SJSA1 (cell line): ENCODE results near the gene SSH2. TPM values are rescaled to one million over a fixed set of nuclear protein-coding genes. Genes with fewer than 3 reads are reported as not detected.

Experiments used
- DNase-seq, 2 experiments: peaks; one replicate each; pipeline ENCODE4 v3.0.0-alpha.2; 2015 to 2020; ENCODE audit warnings: low spot score in 2 of 2, low read depth in 1 of 2
- H3K27ac ChIP-seq: fragments of 250-450 bp; sonication (Bioruptor Pico); 2 replicates; pipeline ENCODE4 v1.5.1; 2020; ENCODE audit warnings: mild to moderate bottlenecking, moderate library complexity
- H3K27me3 ChIP-seq: fragments of 250-450 bp; sonication (Bioruptor Pico); replicated peaks from 2 replicates; pipeline ENCODE4 v1.5.1; 2020; ENCODE audit warnings: mild to moderate bottlenecking, moderate library complexity
- H3K36me3 ChIP-seq: fragments of 250-450 bp; sonication (Bioruptor Pico); 2 replicates; pipeline ENCODE4 v1.5.1; 2020; ENCODE audit warnings: mild to moderate bottlenecking
- H3K4me1 ChIP-seq: fragments of 250-450 bp; sonication (Bioruptor Pico); replicated peaks from 2 replicates; pipeline ENCODE4 v1.6.1; 2021; ENCODE audit warnings: mild to moderate bottlenecking
- H3K4me3 ChIP-seq: fragments of 250-450 bp; sonication (Bioruptor Pico); 2 replicates; pipeline ENCODE4 v1.5.1; 2020; ENCODE audit warnings: mild to moderate bottlenecking
- H3K9me3 ChIP-seq: fragments of 250-450 bp; sonication (Bioruptor Pico); replicated peaks from 2 replicates; pipeline ENCODE4 v1.5.1; 2020; ENCODE audit warnings: mild to moderate bottlenecking
- total RNA-seq: library from RNA; depleted of rRNA; stranded (reverse); fragments of >200 nt; shearing (Covaris generic); gene quantifications from 2 replicates; pipeline ENCODE4 v1.2.3, GENCODE V29; 2014

SSH2 gene
- total RNA-seq, 1 experiment from 2014 or later, result 12.9 TPM

DNA sequence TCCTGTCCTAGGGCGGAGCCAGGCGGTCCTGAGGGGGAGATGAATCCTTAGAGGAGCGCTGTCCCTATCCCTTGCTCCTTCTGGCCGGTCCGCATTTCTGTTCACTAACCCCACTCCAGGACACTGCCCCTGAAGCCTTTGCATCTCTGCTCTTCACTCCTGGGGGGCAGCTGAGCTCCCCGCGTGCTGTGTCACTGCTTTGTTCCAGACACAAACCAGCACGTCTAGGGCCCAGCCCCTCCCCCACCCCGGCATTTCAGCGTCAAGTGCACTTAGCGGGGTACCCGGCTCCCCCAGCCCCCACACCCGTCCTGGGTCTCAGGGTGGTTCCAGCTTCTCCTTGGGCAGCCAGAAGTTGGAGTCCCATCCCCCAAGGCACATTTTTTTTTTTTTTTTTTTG lies 316.2 kb downstream of the SSH2 start:
- peaks cover 23% of the 10 kb centered on the region for H3K4me1 ChIP-seq
- DNase-seq, result no peak
- H3K36me3 ChIP-seq, result no peaks in the 10 kb centered on the region; the same call in 1 of the 2 replicates
- H3K4me3 ChIP-seq, result no peak overlapping the region
- no peak overlapping the region for H3K27ac ChIP-seq
- H3K27me3 ChIP-seq, result 0 out of 2 replicates have a peak, but pooled peaks cover 2% of the 10 kb centered on the region
- H3K9me3 ChIP-seq, result no peaks in the 10 kb centered on the region

DNA sequence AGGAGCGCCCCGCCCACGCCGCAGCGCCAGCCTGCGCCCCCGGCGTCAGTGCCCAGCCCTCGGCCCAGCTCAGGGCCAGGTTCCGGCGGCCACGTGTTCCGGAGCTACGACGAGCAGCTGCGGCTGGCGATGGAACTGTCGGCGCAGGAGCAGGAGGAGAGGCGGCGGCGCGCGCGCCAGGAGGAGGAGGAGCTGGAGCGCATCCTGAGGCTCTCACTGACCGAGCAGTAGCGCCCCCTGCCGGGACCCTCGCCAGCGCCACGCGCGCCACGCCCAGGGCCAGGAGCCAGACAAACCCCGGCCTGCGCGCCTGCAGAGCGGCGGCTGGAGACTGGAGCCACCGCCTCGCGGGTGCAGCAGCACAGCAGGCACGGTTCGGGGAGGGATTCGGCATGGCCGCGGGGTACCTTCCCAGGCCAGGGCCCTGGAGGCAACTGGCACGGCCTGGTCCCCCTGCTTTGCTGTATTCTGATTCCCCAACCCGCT lies 316.6 kb downstream of the SSH2 start:
- H3K4me3 ChIP-seq, result no peak overlapping the region
- H3K9me3 ChIP-seq, result no peaks in the 10 kb centered on the region
- H3K27me3 ChIP-seq, result 0 out of 2 replicates have a peak, but pooled peaks cover 2% of the 10 kb centered on the region
- H3K4me1 ChIP-seq, result peaks cover 23% of the 10 kb centered on the region
- DNase-seq, result no peak
- no peak overlapping the region for H3K27ac ChIP-seq
- H3K36me3 ChIP-seq, result no peaks in the 10 kb centered on the region; the same call in 1 of the 2 replicates

DNA sequence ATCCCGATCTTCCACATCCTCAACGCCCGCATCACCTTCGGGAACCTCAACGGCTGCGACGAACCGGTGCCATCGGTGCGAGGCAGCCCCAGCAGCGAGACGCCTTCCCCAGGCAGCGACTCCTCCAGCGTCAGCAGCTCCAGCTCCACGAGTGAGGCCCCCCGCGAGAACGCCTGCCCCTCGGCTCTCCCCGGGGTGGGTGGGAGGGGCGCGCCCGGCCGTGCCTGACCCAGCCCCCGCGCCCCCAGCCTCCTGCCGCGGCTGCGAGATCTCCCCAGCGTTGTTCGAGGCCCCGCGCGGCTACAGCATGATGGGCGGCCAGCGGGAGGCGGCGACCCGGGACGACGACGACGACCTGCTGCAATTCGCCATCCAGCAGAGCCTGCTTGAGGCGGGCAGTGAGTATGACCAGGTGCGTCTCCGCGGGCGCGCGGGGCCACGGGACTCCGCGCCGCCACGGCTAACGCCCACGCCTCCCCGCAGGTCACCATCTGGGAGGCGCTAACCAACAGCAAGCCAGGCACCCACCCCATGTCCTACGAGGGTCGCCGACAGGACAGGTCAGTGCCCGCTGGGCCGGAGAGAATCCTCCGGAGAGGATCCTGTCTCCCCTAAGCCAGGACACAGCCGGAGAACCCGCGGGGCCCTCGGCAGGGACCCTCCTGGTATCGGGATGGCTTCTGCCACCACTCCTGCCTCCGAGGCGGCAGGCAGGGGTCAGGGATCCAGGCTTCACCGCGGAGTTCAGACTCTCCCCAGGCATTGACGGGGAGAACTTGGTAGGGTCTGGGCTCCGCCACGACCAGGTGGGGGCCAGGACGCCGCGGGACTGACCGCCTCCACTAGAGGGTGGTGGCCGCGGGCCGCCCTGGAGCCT lies 317.4 kb downstream of the SSH2 start:
- no peaks in the 10 kb centered on the region for H3K36me3 ChIP-seq
- no peaks in the 10 kb centered on the region for H3K9me3 ChIP-seq
- H3K27me3 ChIP-seq, result 0 out of 2 replicates have a peak, but pooled peaks cover 2% of the 10 kb centered on the region
- no peak overlapping the region for H3K4me3 ChIP-seq
- no peak overlapping the region for H3K27ac ChIP-seq
- DNase-seq, result no peak
- H3K4me1 ChIP-seq, result peaks cover 16% of the 10 kb centered on the region

DNA sequence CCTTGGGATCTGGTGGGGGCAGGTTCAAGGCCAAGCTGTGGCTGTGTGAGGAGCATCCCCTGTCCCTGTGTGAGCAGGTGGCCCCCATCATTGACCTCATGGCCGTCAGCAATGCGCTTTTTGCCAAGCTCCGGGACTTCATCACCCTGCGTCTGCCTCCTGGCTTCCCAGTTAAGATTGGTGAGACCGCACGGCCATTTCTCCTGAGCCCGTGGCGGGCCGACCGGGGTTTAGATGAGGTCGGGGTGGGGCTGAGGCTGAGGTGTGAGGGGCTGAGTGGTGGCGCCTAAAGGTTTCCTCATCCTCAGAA lies 318.0 kb downstream of the SSH2 start:
- no peak overlapping the region for H3K27ac ChIP-seq

DNA sequence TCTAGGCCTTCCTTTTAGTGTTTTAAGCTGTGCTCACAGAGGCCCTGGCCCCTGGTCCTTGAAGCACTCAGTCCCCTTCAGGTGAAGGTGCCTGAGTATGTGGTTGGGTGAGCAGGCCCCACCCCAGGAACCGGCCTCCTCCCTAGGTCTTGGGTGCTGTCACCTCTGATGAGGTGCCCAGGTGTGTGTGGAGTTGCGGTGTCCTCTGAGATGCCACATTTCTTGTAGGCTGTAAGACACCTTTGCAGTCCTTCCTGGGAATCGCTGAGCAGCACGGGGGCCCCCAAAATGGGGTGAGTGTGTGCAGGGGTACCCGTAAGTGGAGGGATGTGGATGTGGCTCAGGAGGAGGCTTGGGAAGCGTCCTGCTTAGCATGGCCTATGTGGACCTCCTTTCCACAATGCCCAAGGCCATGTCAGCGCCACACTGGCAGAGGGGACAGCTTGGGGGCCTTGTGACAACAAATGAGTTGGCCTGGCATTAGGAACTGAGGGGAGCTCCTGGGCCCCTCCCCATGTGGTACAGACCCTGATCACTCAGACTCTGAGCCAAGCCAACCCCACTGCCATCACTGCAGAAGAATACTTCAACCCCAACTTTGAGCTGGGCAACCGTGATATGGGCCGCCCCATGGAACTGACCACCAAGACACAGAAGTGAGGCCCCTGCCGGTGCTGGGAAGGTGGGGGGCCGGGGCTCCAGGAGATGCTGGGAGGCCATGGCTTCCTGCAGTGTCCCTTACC lies 318.5 kb downstream of the SSH2 start:
- Histone ChIP-seq H3K9me3 (no peaks in the 10 kb centered on the region), H3K27ac (no peak overlapping the region), H3K4me1 (peaks cover 11% of the 10 kb centered on the region), H3K27me3 (no peaks in the 10 kb centered on the region), H3K4me3 (no peak overlapping the region), H3K36me3 (no peaks in the 10 kb centered on the region)
- DNase-seq, result no peak

More for the DNA sequence above, 318.0 kb downstream of the SSH2 start:
- no peak overlapping the region for H3K4me3 ChIP-seq
- no peaks in the 10 kb centered on the region for H3K27me3 ChIP-seq
- no peaks in the 10 kb centered on the region for H3K9me3 ChIP-seq
- H3K36me3 ChIP-seq, result no peaks in the 10 kb centered on the region
- H3K4me1 ChIP-seq, result peaks cover 11% of the 10 kb centered on the region
- DNase-seq, result no peak

DNA sequence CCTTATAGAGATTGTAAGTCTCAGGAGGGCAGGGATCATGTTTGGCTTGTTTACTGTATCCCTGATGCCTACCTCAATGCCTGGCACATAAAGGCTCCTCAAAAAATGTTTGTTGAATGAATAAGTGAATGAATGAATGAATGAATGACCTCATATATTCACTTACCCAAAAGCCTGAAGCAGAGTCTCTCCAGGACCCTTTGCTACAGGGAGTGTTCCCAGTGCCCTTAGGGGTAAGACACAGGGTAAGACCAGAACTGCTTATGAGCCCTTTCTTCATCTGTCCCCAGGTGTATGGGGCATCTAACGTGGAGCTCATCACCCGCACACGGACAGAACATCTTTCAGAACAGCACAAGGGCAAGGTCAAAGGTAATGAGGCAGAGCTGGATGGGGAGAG lies 319.6 kb downstream of the SSH2 start:
- Histone ChIP-seq H3K4me3 (no peak overlapping the region), H3K4me1 (peaks cover 2% of the 10 kb centered on the region; the same call in 1 of the 2 replicates), H3K27ac (no peak overlapping the region), H3K9me3 (no peaks in the 10 kb centered on the region), H3K36me3 (no peaks in the 10 kb centered on the region), H3K27me3 (no peaks in the 10 kb centered on the region)
- DNase-seq, result no peak

DNA sequence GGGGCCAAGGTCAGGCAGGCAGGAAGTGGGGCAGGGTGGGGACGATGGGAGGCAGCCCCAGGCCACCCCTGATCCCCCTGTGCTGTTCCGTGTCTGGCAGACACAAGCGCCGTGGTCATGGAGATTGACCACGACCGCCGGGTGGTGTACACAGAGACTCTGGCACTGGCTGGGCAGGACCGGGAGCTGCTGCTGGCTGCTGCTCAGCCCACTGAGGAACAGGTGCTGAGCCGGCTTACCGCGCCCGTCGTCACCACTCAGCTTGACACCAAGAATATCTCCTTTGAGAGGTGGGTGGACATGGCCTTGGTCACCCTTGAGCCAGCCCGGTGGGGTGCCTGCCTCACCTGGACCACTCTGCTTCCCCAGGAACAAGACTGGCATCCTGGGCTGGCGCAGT lies 321.0 kb downstream of the SSH2 start:
- H3K27ac ChIP-seq, result no peak overlapping the region
- H3K4me1 ChIP-seq, result no peaks in the 10 kb centered on the region
- no peaks in the 10 kb centered on the region for H3K36me3 ChIP-seq
- no peaks in the 10 kb centered on the region for H3K27me3 ChIP-seq
- H3K4me3 ChIP-seq, result no peak overlapping the region
- no peaks in the 10 kb centered on the region for H3K9me3 ChIP-seq
- DNase-seq, result no peak

DNA sequence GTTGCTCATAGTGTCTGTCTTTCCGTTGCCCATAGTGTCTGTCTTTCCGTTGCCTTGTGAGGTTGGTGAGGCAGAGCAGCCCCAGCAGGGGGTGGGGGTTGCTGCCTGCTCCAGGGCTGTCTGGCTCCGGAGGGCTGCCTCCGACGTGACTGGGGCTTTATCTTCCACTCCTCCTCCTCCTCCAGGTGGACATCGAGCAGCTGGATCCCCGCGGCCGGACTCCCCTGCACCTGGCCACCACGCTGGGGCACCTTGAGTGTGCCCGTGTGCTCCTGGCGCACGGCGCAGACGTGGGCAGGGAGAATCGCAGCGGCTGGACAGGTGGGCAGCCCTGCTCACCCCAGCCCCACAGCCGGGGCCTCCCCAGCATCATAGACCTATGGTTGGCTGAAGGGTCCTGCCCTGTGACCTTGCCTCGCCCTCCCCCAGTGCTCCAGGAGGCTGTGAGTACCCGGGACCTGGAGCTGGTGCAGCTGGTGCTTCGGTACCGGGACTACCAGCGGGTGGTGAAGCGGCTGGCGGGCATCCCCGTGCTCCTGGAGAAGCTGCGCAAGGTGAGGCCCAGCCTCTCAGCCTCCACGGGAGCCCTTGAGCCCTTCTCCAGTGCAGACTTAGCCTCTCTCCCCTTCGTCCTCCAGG lies 322.4 kb downstream of the SSH2 start:
- Histone ChIP-seq H3K27ac (no peak overlapping the region), H3K27me3 (no peaks in the 10 kb centered on the region), H3K4me1 (no peaks in the 10 kb centered on the region)

DNA sequence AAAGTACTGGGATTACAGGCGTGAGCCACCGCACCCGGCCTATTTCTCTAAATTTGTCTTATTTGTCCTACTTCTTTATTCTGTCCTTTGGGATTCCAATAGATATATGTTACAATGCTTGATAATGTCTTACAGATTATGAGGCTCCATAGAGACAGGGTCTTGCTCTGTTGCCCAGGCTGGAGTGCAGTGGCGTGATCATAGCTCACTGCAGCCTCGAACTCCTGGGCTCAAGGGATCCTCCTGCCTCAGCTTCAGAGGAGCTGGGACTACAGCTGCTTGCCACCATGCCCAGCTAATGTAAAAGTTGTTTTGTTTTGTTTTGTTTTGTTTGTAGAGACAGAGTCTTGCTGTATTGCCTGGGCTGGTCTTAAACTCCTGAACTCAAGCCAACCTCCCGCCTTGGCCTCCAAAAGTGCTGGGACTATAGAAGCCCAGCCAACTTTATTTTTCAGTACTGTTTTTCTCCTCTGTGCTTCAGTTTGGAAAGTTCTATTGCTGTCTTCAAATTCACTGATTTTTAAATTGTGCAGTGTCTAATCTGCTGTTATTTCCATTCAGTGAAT lies 326.8 kb downstream of the SSH2 start:
- H3K4me1 ChIP-seq, result no peaks in the 10 kb centered on the region
- H3K9me3 ChIP-seq, result no peaks in the 10 kb centered on the region
- no peaks in the 10 kb centered on the region for H3K27me3 ChIP-seq
- no peaks in the 10 kb centered on the region for H3K36me3 ChIP-seq
- H3K4me3 ChIP-seq, result no peak overlapping the region
- no peak overlapping the region for H3K27ac ChIP-seq
- DNase-seq, result no peak

More for the DNA sequence above, 322.4 kb downstream of the SSH2 start:
- no peaks in the 10 kb centered on the region for H3K9me3 ChIP-seq
- H3K4me3 ChIP-seq, result no peak overlapping the region
- H3K36me3 ChIP-seq, result no peaks in the 10 kb centered on the region
- DNase-seq, result no peak

DNA sequence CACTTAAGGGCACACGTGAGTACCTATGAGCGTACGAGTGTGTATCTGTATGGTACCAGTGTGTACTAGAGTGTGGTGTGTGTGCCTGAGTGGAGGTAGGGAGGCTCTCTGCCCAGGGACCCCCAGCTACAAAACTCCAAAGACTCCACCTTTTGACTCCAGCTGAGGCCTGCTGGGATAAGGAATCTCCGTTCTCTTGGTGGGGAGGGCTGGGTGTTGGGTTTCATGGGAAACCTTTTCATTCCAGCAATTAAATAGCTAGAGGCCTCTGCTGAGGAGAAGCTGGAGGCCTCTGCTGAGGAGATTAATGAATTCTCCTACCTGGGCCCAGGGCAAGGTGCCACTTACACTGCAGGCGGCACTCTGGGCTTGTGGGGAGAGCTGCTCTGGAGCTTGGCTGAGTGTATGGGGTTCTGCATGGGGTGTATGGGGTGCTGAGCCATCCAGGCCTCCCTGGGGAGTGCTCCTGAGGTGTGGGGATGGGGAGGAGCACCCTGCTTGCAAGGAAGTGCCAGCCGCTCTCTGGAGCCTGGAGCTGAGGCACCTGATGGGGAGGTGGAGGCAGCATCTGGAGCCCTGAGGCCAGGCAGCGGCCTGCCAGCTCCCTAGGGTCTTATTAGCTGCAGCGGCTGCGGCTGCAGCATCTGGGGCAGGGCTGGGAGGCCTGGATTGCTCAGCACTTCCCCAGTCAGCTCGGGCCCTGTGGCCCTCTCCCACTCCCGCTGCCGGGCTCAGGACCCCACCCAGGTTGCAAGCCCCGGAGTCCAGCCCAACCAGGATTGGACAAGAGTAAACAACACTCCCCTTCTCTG lies 332.5 kb downstream of the SSH2 start:
- no peak overlapping the region for H3K4me3 ChIP-seq

DNA sequence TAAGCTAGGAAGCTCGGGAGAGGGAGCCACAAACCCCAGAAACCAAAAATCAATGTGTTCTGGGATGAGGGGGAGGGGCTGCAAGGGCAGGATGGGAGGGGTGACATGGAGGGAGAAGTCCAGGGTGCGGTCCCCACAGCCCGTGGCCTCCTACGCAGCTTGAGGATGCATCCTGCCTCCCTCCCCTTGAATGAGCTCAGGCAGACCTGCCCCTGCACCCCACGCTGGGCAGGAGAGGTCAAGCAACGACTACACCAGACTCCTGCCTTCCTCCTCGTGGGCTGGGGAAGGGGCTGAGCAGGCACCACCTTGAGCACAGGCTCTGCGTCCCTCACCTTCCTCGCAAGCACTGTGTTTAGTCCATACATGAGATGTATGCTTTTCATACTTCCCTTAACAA lies 333.2 kb downstream of the SSH2 start:
- Histone ChIP-seq H3K27me3 (no peaks in the 10 kb centered on the region), H3K9me3 (no peaks in the 10 kb centered on the region), H3K4me1 (peaks cover 29% of the 10 kb centered on the region), H3K27ac (no peak overlapping the region), H3K4me3 (no peak overlapping the region), H3K36me3 (no peaks in the 10 kb centered on the region)
- no peak for DNase-seq

More for the DNA sequence above, 332.5 kb downstream of the SSH2 start:
- H3K27me3 ChIP-seq, result no peaks in the 10 kb centered on the region
- peaks cover 21% of the 10 kb centered on the region for H3K4me1 ChIP-seq
- no peak for DNase-seq
- no peaks in the 10 kb centered on the region for H3K9me3 ChIP-seq
- no peak overlapping the region for H3K27ac ChIP-seq
- no peaks in the 10 kb centered on the region for H3K36me3 ChIP-seq

DNA sequence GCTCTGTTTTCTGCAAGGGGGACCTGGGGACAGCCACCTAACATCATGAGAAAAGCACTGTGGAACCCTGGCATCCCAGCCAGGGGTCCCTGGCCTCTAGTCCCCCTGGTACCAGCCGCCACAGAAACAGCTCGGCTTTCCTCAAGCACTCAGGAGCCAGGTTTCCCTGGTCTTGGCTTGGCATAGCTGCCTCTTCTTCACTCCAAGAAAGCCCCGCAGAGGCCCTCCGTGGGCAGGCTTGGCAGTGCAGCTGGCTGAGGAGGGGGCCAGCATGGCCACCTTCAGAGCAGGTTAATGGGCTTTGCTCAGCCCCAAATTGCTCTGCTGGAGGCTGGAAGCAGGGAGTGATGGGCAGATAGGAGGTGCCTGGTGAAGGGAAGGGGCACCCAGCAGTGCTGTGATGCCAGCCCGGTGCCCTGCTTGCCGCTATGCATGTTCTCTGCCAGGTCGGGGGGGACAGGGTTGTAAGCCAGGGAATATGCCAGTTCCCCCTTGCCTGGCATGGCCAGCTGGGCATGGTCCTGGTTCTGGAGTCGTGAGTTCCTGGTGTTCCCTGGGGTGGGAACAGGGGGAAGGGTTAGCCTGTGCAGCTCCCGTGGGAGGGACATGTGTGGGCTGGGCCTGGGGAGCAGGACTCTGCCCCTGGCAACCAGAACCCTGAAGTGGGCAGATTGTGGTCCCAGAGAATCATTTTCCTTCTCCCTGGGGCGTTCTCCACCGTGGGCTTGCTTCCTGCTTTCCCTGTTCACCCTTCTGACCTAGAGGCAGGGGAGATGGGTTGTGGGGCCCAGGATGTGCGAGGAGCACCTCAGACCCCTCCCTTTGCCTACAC lies 333.9 kb downstream of the SSH2 start:
- Histone ChIP-seq H3K27ac (no peak overlapping the region), H3K9me3 (no peaks in the 10 kb centered on the region), H3K27me3 (no peaks in the 10 kb centered on the region), H3K4me3 (no peak overlapping the region), H3K36me3 (no peaks in the 10 kb centered on the region), H3K4me1 (peaks cover 35% of the 10 kb centered on the region)
- DNase-seq, result no peak
